Measurements from ENCODE around the gene FAM234B. TPM values are rescaled to one million over a fixed set of nuclear protein-coding genes. Genes with fewer than 3 reads are reported as not detected.

FAM234B gene
- total RNA-seq, result 18.7 and 19.7 TPM in 2 replicates
- long read RNA-seq, full-length matches to known transcripts, result 4 of 17 reads
- long read RNA-seq, partial matches to known transcripts, result 6 of 17 reads
- long read RNA-seq, other reads (novel, unspliced or antisense), result 7 of 17 reads

- peak within 1 kb of the TSS; percentile 83 for H3K4me3 Mint-ChIP-seq (ENCODE audit: low read depth)
- TF ChIP-seq, protein P1, sequence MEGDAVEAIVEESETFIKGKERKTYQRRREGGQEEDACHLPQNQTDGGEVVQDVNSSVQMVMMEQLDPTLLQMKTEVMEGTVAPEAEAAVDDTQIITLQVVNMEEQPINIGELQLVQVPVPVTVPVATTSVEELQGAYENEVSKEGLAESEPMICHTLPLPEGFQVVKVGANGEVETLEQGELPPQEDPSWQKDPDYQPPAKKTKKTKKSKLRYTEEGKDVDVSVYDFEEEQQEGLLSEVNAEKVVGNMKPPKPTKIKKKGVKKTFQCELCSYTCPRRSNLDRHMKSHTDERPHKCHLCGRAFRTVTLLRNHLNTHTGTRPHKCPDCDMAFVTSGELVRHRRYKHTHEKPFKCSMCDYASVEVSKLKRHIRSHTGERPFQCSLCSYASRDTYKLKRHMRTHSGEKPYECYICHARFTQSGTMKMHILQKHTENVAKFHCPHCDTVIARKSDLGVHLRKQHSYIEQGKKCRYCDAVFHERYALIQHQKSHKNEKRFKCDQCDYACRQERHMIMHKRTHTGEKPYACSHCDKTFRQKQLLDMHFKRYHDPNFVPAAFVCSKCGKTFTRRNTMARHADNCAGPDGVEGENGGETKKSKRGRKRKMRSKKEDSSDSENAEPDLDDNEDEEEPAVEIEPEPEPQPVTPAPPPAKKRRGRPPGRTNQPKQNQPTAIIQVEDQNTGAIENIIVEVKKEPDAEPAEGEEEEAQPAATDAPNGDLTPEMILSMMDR (IDR thresholded peaks at IDR 0.05; ENCODE audit: unreplicated experiment), result peak; percentile 59
- peak within 1 kb of the TSS; percentile 13 for H3K27ac Mint-ChIP-seq
- peaks cover 2% of the 10 kb centered on the region for H3K36me3 Mint-ChIP-seq (ENCODE audit: insufficient read depth)
- DNase-seq (ENCODE audit: low spot score, unreplicated experiment), result peak; percentile 85
- peaks cover 35% of the 10 kb centered on the region for H3K27me3 Mint-ChIP-seq
- peaks cover 22% of the 10 kb centered on the region for H3K4me1 Mint-ChIP-seq (ENCODE audit: low read depth)
- H3K9me3 Mint-ChIP-seq (ENCODE audit: low read depth), result peaks cover 4% of the 10 kb centered on the region
Measured at GRCh38 chr12:13044002-13044905, at the start of gene FAM234B. Gene FAM234B (plus strand): TSS chr12:13044381. CDS start chr12:13044404, 23 bp downstream.

DNA sequence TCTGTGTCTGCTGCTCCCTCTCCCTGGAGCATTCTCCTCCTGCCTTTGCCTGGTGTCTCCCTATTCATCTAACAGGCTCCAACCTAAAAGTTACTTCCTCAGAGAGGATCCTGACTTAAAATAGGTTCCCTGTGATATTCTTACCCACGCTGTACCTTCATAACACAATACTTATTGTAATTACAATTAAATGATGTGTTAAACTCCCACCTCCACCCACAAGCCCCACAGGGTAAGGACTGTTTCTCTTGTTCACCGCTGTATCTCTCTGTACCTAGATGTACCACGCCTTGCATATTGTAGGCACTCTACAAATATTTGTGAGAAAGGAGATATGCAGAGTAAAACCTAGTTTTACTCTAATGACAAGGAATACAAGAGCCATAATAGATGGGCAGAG is 49.1 kb upstream of the FAM234B start:
- H3K36me3 Mint-ChIP-seq (ENCODE audit: insufficient read depth), result peaks cover 12% of the 10 kb centered on the region
- no peak overlapping the region for H3K27ac Mint-ChIP-seq
- no peak overlapping the region for H3K4me3 Mint-ChIP-seq (ENCODE audit: low read depth)
- H3K9me3 Mint-ChIP-seq (ENCODE audit: low read depth), result no peaks in the 10 kb centered on the region
- peaks cover 49% of the 10 kb centered on the region for H3K4me1 Mint-ChIP-seq (ENCODE audit: low read depth)
- TF ChIP-seq, protein P1 (IDR thresholded peaks at IDR 0.05; ENCODE audit: unreplicated experiment), result no peak
- H3K27me3 Mint-ChIP-seq, result no peaks in the 10 kb centered on the region
- no peak for DNase-seq (ENCODE audit: low spot score, unreplicated experiment)

GRCh38 chr12:12996209-12996608 is 48.0 kb upstream of the FAM234B start:
- peaks cover 10% of the 10 kb centered on the region for H3K36me3 Mint-ChIP-seq (ENCODE audit: insufficient read depth)
- H3K27ac Mint-ChIP-seq, result no peak overlapping the region
- peaks cover 45% of the 10 kb centered on the region for H3K4me1 Mint-ChIP-seq (ENCODE audit: low read depth)
- TF ChIP-seq, protein P1 (IDR thresholded peaks at IDR 0.05; ENCODE audit: unreplicated experiment), result no peak
- DNase-seq (ENCODE audit: low spot score, unreplicated experiment), result no peak
- H3K9me3 Mint-ChIP-seq (ENCODE audit: low read depth), result no peaks in the 10 kb centered on the region
- H3K27me3 Mint-ChIP-seq, result no peaks in the 10 kb centered on the region
- H3K4me3 Mint-ChIP-seq (ENCODE audit: low read depth), result no peak overlapping the region

DNA sequence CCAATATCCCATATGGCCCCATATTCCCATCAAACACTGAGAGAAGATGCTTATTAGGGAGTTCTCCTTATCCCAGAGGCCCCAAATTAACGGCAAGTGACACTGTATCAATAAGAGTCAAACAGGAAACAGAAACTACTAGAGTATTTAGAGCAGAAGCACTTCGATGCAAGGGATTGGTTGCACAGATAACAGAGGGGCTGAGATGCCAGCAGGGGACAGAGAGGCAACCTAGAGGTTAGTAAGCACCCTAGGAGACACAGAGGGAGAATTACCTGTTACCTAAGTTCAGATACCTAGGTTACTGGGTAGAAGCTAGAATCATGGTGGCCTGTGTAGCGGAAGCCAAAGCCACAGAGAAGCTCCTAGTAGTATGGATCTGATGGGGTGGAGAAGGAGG is 47.0 kb upstream of the FAM234B start:
- no peaks in the 10 kb centered on the region for H3K9me3 Mint-ChIP-seq (ENCODE audit: low read depth)
- peaks cover 8% of the 10 kb centered on the region for H3K36me3 Mint-ChIP-seq (ENCODE audit: insufficient read depth)
- H3K4me1 Mint-ChIP-seq (ENCODE audit: low read depth), result peaks cover 43% of the 10 kb centered on the region
- TF ChIP-seq, protein P1 (IDR thresholded peaks at IDR 0.05; ENCODE audit: unreplicated experiment), result no peak
- no peak for DNase-seq (ENCODE audit: low spot score, unreplicated experiment)
- H3K4me3 Mint-ChIP-seq (ENCODE audit: low read depth), result peak overlapping the region; percentile 18
- peaks cover 5% of the 10 kb centered on the region for H3K27me3 Mint-ChIP-seq
- peak overlapping the region; percentile 22 for H3K27ac Mint-ChIP-seq

- DNase-seq (ENCODE audit: low spot score, unreplicated experiment), result no peak
- Mint-ChIP-seq H3K4me1 (ENCODE audit: low read depth) (peaks cover 42% of the 10 kb centered on the region), H3K36me3 (ENCODE audit: insufficient read depth) (peaks cover 8% of the 10 kb centered on the region), H3K9me3 (ENCODE audit: low read depth) (no peaks in the 10 kb centered on the region), H3K27me3 (peaks cover 11% of the 10 kb centered on the region), H3K4me3 (ENCODE audit: low read depth) (peak overlapping the region; percentile 97), H3K27ac (no peak overlapping the region)
- TF ChIP-seq, protein P1 (IDR thresholded peaks at IDR 0.05; ENCODE audit: unreplicated experiment), result no peak
Measured at GRCh38 chr12:12997734-12998133, 46.4 kb upstream of the FAM234B start.
